WI38 (cell line): ENCODE data around the gene IL1A.
A peak's percentile ranks its signal among the peaks of the same experiment; 100 is the strongest.

Experiments
- H3K4me3 ChIP-seq: 2 replicates; pipeline ENCODE4 v1.5.1; 2011; ENCODE audit warnings: low read depth, mild to moderate bottlenecking, control low read depth, low read length
- TF ChIP-seq, protein P1 (sequence below): IDR thresholded peaks from 2 replicates; pipeline ENCODE4 v1.5.1; 2012; ENCODE audit warnings: low read depth, mild to moderate bottlenecking, control low read depth, low read length

Gene IL1A

DNA sequence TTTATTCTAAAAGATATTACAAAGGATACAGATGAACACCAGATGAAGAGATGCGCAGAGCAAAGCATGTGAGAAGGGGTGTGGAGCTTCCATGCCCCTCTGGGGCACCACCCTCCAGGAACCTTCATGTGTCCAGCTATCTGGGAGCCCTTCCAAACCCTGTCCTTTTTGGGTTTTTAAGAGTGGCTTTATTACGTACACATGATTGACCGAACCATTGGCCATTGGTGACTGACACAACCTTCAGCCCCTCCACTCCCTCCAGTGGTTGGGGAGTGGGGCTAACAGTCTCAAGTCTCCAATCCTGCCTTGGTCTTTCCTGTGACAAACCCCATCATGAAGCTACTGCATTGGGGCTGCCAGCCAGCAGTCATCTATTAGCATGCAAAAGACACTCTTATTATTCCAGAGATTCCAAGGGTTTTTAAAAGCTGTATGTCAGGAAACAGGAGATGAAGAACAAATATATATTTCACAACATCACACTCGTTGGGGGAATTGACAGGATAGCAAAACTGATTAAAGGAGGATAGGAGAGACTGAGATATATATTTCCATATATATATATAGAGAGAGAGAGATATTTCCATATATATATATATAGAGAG is 32.9 kb upstream of the IL1A start:
- TF ChIP-seq, protein P1, sequence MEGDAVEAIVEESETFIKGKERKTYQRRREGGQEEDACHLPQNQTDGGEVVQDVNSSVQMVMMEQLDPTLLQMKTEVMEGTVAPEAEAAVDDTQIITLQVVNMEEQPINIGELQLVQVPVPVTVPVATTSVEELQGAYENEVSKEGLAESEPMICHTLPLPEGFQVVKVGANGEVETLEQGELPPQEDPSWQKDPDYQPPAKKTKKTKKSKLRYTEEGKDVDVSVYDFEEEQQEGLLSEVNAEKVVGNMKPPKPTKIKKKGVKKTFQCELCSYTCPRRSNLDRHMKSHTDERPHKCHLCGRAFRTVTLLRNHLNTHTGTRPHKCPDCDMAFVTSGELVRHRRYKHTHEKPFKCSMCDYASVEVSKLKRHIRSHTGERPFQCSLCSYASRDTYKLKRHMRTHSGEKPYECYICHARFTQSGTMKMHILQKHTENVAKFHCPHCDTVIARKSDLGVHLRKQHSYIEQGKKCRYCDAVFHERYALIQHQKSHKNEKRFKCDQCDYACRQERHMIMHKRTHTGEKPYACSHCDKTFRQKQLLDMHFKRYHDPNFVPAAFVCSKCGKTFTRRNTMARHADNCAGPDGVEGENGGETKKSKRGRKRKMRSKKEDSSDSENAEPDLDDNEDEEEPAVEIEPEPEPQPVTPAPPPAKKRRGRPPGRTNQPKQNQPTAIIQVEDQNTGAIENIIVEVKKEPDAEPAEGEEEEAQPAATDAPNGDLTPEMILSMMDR, result no peak

DNA sequence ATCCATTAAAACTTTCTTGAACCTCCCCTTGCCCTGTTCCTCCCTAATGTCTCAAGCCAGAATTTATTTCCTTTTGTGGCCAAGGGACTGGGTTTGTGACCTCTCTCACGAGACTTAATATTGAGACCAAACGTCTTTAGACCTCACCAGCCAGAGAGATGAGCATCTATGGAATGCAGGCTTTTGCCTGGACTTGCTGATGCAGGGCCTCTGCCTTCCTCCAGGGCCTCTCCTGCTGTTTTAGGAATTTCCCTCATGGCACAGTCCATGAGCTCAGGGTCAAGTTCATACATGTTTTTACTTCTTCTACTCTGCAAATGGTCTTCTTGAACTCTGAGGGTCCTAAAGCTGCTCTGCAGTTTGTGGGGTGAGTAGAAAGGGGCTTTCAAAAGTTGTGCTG is 30.0 kb upstream of the IL1A start:
- TF ChIP-seq, protein P1, result peak; percentile 21; the same call in 1 of the 2 replicates
- no peak overlapping the region for H3K4me3 ChIP-seq

More for the DNA sequence above, 32.9 kb upstream of the IL1A start:
- no peak overlapping the region for H3K4me3 ChIP-seq

- H3K4me3 ChIP-seq, result no peak overlapping the region
- TF ChIP-seq, protein P1, result no peak
Measured at GRCh38 chr2:112813280-112813966, 29.1 kb upstream of the IL1A start.

- H3K4me3 ChIP-seq, result no peak overlapping the region
- TF ChIP-seq, protein P1, result no peak
Measured at GRCh38 chr2:112812318-112813267, 28.3 kb upstream of the IL1A start.

GRCh38 chr2:112811841-112812306 is 27.6 kb upstream of the IL1A start:
- no peak overlapping the region for H3K4me3 ChIP-seq
- TF ChIP-seq, protein P1, result no peak

GRCh38 chr2:112811276-112811831 is 27.1 kb upstream of the IL1A start:
- no peak overlapping the region for H3K4me3 ChIP-seq
- TF ChIP-seq, protein P1, result no peak
